Ascending aorta (tissue), 2 donors: ENCODE measurements around the gene LRP5. TPM values are rescaled to one million over a fixed set of nuclear protein-coding genes. Genes with fewer than 3 reads are reported as not detected.

Source experiments
- DNase-seq, 2 donors: peaks; one replicate each; pipeline ENCODE4 v3.0.0-alpha.2; 2019; ENCODE audit warnings: low spot score in 2 of 2
- H3K27ac ChIP-seq, 2 donors: fragments of 200-600 bp; sonication (generic); one replicate each; pipeline ENCODE4 v1.5.1; 2016 to 2017; ENCODE audit warnings: mild to moderate bottlenecking in 1 of 2
- H3K27me3 ChIP-seq: fragments of 200-600 bp; sonication (generic); one replicate; pipeline ENCODE4 v1.5.1; 2017
- H3K36me3 ChIP-seq, 2 donors: fragments of 200-600 bp; sonication (generic); one replicate each; pipeline ENCODE4 v1.5.1; 2016
- H3K4me1 ChIP-seq, 2 donors: fragments of 200-600 bp; sonication (generic); one replicate each; pipeline ENCODE4 v1.5.1; 2016 to 2017; ENCODE audit warnings: mild to moderate bottlenecking in 1 of 2
- H3K4me3 ChIP-seq, 2 donors: fragments of 200-600 bp; sonication (generic); one replicate each; pipeline ENCODE4 v1.5.1; 2016 to 2017; ENCODE audit warnings: mild to moderate bottlenecking in 1 of 2
- H3K9me3 ChIP-seq, 2 donors: fragments of 200-600 bp; sonication (generic); one replicate each; pipeline ENCODE4 v1.5.1; 2016
- CTCF ChIP-seq, 3 experiments: fragments of 200-600 bp in 2 of 3; fragments of 450-650 bp in 1 of 3; sonication (generic) in 2 of 3; IDR thresholded peaks; one replicate each; pipeline ENCODE4 v1.5.1; 2016 to 2019; ENCODE audit warnings: antibody characterized with exemption in 3 of 3, mild to moderate bottlenecking in 1 of 3, moderate library complexity in 1 of 3
- intact Hi-C: fragments of 100-400 bp; cut with DNase I; formaldehyde crosslinking; loops from one replicate; pipeline ENCODE4 v1.15.1; 2023
- total RNA-seq: library from RNA; depleted of rRNA; stranded (reverse); fragments of >200 nt; gene quantifications from one replicate; pipeline ENCODE4 v1.1.0, GENCODE V29; 2016

Gene LRP5
- total RNA-seq, 1 donor from 2014 or later: 130 TPM

- Histone ChIP-seq H3K9me3 (no peaks in the 10 kb centered on the region), H3K27me3 (no peaks in the 10 kb centered on the region), H3K4me1 (peaks cover 7 to 14% of the 10 kb centered on the region in 2 donors), H3K36me3 (peaks cover 47 to 68% of the 10 kb centered on the region in 2 donors), H3K27ac (no peak overlapping the region), H3K4me3 (no peak overlapping the region)
- no peak for TF ChIP-seq CTCF (IDR thresholded peaks at IDR 0.05)
- intact Hi-C loops: no loop called here
- no peak for DNase-seq
These were observed 75.4 kb downstream of the LRP5 start for GRCh38 chr11:68387840-68388239.

- peaks cover 47 to 74% of the 10 kb centered on the region in 2 donors for H3K36me3 ChIP-seq
- H3K27ac ChIP-seq: no peak overlapping the region
- no peaks in the 10 kb centered on the region for H3K9me3 ChIP-seq
- no peaks in the 10 kb centered on the region for H3K27me3 ChIP-seq
- no peak for TF ChIP-seq CTCF (IDR thresholded peaks at IDR 0.05)
- no peak for DNase-seq
- H3K4me3 ChIP-seq: no peak overlapping the region
- intact Hi-C loops: no loop called here
- H3K4me1 ChIP-seq: peaks cover under 1 to 6% of the 10 kb centered on the region in 2 donors
These were observed 76.3 kb downstream of the LRP5 start for GRCh38 chr11:68388595-68389198.

- intact Hi-C loops: no loop called here
- H3K27ac ChIP-seq: no peak overlapping the region
- H3K36me3 ChIP-seq: peaks cover 47 to 81% of the 10 kb centered on the region in 2 donors
- H3K4me3 ChIP-seq: no peak overlapping the region
- H3K4me1 ChIP-seq: no peaks in the 10 kb centered on the region
- DNase-seq: no peak
- no peak for TF ChIP-seq CTCF (IDR thresholded peaks at IDR 0.05)
- H3K27me3 ChIP-seq: no peaks in the 10 kb centered on the region
- no peaks in the 10 kb centered on the region for H3K9me3 ChIP-seq
These were observed 77.9 kb downstream of the LRP5 start for GRCh38 chr11:68390315-68390714.

- intact Hi-C loops: no loop called here
- Histone ChIP-seq H3K4me3 (no peak overlapping the region), H3K36me3 (peaks cover 32 to 70% of the 10 kb centered on the region in 2 donors), H3K9me3 (no peaks in the 10 kb centered on the region), H3K27me3 (no peaks in the 10 kb centered on the region), H3K4me1 (no peaks in the 10 kb centered on the region), H3K27ac (no peak overlapping the region)
- no peak for TF ChIP-seq CTCF (IDR thresholded peaks at IDR 0.05)
- DNase-seq: no peak
These were observed 80.4 kb downstream of the LRP5 start for GRCh38 chr11:68392822-68393221.

- no peaks in the 10 kb centered on the region for H3K27me3 ChIP-seq
- H3K4me3 ChIP-seq: no peak overlapping the region
- intact Hi-C loops: no loop called here
- no peak for DNase-seq
- no peak for TF ChIP-seq CTCF (IDR thresholded peaks at IDR 0.05)
- peaks cover 6 to 12% of the 10 kb centered on the region in 2 donors for H3K4me1 ChIP-seq
- peaks cover 7 to 39% of the 10 kb centered on the region in 2 donors for H3K36me3 ChIP-seq
- no peaks in the 10 kb centered on the region for H3K9me3 ChIP-seq
- H3K27ac ChIP-seq: no peak overlapping the region
These were observed 84.1 kb downstream of the LRP5 start for GRCh38 chr11:68396516-68396915.

- no peak overlapping the region for H3K27ac ChIP-seq
- H3K27me3 ChIP-seq: no peaks in the 10 kb centered on the region
- no peaks in the 10 kb centered on the region for H3K9me3 ChIP-seq
- H3K4me3 ChIP-seq: no peak overlapping the region
- peaks cover 6 to 12% of the 10 kb centered on the region in 2 donors for H3K4me1 ChIP-seq
- DNase-seq: no peak
- intact Hi-C loops: no loop called here
- no peak for TF ChIP-seq CTCF (IDR thresholded peaks at IDR 0.05)
- H3K36me3 ChIP-seq: peaks cover 0 to 40% of the 10 kb centered on the region in 2 donors
These were observed 84.9 kb downstream of the LRP5 start for GRCh38 chr11:68397256-68397655.
